HG03280 (cell line): ENCODE data around the gene DOCK2.

ENCODE experiments used
- ATAC-seq: cut with Tn5 transposase; IDR thresholded peaks from one replicate; pipeline ENCODE4 v1.9.1; 2021; ENCODE audit warnings: mild to moderate bottlenecking, moderate library complexity; ENCODE audit not compliant: unreplicated experiment

Gene DOCK2

GRCh38 chr5:170109059-170110031 is 472.3 kb downstream of the DOCK2 start:
- ATAC-seq, result no peak

GRCh38 chr5:170110403-170111087 is 473.5 kb downstream of the DOCK2 start:
- no peak for ATAC-seq

GRCh38 chr5:170111088-170111785 is 474.2 kb downstream of the DOCK2 start:
- no peak for ATAC-seq

- no peak for ATAC-seq
These were observed 475.9 kb downstream of the DOCK2 start for GRCh38 chr5:170112876-170113521.

- ATAC-seq, result no peak
These were observed 476.4 kb downstream of the DOCK2 start for GRCh38 chr5:170113522-170113900.

- ATAC-seq, result no peak
These were observed 477.2 kb downstream of the DOCK2 start for GRCh38 chr5:170114271-170114670.

GRCh38 chr5:170115925-170116324 is 478.9 kb downstream of the DOCK2 start:
- no peak for ATAC-seq

GRCh38 chr5:170117736-170118135 is 480.7 kb downstream of the DOCK2 start:
- no peak for ATAC-seq

- no peak for ATAC-seq
These were observed 483.5 kb downstream of the DOCK2 start for GRCh38 chr5:170120576-170120975.

- ATAC-seq, result no peak
These were observed 484.2 kb downstream of the DOCK2 start for GRCh38 chr5:170121321-170121720.

GRCh38 chr5:170126061-170126460 is 489.0 kb downstream of the DOCK2 start:
- ATAC-seq, result no peak

GRCh38 chr5:170126626-170127025 is 489.6 kb downstream of the DOCK2 start:
- no peak for ATAC-seq

GRCh38 chr5:170131235-170131634 is 494.2 kb downstream of the DOCK2 start:
- no peak for ATAC-seq

GRCh38 chr5:170132269-170132975 is 495.3 kb downstream of the DOCK2 start:
- no peak for ATAC-seq
